Neural crest cell (in vitro differentiated cells): ENCODE data around the gene BTF3. TPM values are rescaled to one million over a fixed set of nuclear protein-coding genes. Genes with fewer than 3 reads are reported as not detected.

Experiments
- DNase-seq: peaks from one replicate; pipeline ENCODE4 v3.0.0; 2021; ENCODE audit warnings: low read depth, mixed read lengths, low spot score
- H3K27ac Mint-ChIP-seq: one replicate; pipeline ENCODE4 v1.8.0; 2021; ENCODE audit warnings: mild to moderate bottlenecking, mixed read lengths; ENCODE audit not compliant: unreplicated experiment
- H3K27me3 Mint-ChIP-seq: 2 replicates; pipeline ENCODE4 v1.8.0; 2021; ENCODE audit warnings: low read depth, mild to moderate bottlenecking, mixed read lengths
- H3K36me3 Mint-ChIP-seq: 2 replicates; pipeline ENCODE4 v1.8.0; 2021; ENCODE audit warnings: low read depth, mild to moderate bottlenecking, mixed read lengths
- H3K4me1 Mint-ChIP-seq: 2 replicates; pipeline ENCODE4 v1.8.0; 2021; ENCODE audit warnings: mixed read lengths
- H3K4me3 Mint-ChIP-seq: one replicate; pipeline ENCODE4 v1.8.0; 2021; ENCODE audit warnings: mild to moderate bottlenecking, mixed read lengths
- H3K9me3 Mint-ChIP-seq: 2 replicates; pipeline ENCODE4 v1.8.0; 2021; ENCODE audit warnings: mixed read lengths
- CTCF ChIP-seq: fragments of 200-600 bp; sonication (generic); conservative IDR thresholded peaks from 2 replicates; pipeline ENCODE4 v1.5.0; 2021; ENCODE audit warnings: antibody characterized with exemption, mild to moderate bottlenecking
- total RNA-seq: library from RNA; stranded (reverse); gene quantifications from 2 replicates; pipeline ENCODE4 v1.2.1, GENCODE V29; 2021

The BTF3 gene
- total RNA-seq, 1 donor from 2014 or later = 589 TPM

DNA sequence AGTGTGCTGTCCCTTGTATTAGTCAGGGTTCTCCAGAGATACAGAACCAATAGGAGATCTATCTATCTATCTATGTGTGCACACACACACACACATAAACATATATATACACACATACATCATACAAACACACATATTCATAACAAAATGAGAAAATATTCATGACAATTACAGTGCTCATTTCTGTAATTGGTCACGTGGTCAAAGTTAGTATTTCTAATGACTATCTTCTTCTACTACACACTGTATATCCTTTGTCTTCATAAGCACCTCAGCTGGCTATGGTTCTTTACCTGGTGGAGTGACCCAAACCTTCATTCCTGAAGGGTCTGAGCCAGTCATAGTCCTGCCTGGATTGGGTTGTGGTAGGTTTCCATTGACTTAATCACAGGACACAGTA is 17.7 kb upstream of the BTF3 start:
- no peak for DNase-seq
- Mint-ChIP-seq H3K4me1 (no peaks in the 10 kb centered on the region), H3K36me3 (no peaks in the 10 kb centered on the region), H3K27ac (no peak overlapping the region), H3K9me3 (no peaks in the 10 kb centered on the region), H3K4me3 (no peak overlapping the region), H3K27me3 (peaks cover 13% of the 10 kb centered on the region)
- no peak for TF ChIP-seq CTCF

- Mint-ChIP-seq H3K27me3 (peaks cover 28% of the 10 kb centered on the region), H3K9me3 (no peaks in the 10 kb centered on the region), H3K36me3 (no peaks in the 10 kb centered on the region), H3K27ac (no peak overlapping the region), H3K4me1 (no peaks in the 10 kb centered on the region), H3K4me3 (no peak overlapping the region)
- no peak for TF ChIP-seq CTCF
- no peak for DNase-seq
Observed at GRCh38 chr5:73482383-73483136, 15.7 kb upstream of the BTF3 start.

- Mint-ChIP-seq H3K27ac (no peak overlapping the region), H3K27me3 (peaks cover 32% of the 10 kb centered on the region), H3K4me3 (no peak overlapping the region), H3K4me1 (no peaks in the 10 kb centered on the region), H3K9me3 (no peaks in the 10 kb centered on the region), H3K36me3 (no peaks in the 10 kb centered on the region)
- no peak for TF ChIP-seq CTCF
- DNase-seq = no peak
Observed at GRCh38 chr5:73483676-73484075, 14.6 kb upstream of the BTF3 start.

DNA sequence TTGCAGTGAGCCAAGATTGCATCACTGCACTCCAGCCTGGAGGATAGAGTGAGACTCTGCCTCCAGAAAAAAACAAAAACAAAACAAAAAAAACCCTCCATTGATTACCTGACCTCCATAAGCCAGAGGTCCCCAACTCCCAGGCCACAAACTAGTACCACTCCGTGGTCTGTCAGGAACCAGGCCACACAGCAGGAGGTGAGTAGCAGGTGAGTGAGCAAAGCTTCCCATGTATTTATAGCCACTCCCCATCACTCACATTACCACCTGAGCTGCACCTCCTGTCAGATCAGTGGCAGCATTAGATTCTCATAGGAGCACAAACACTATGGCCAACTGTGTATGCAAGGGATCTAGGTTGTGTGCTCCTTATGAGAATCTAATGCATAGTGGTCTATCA is 13.7 kb upstream of the BTF3 start:
- Mint-ChIP-seq H3K27me3 (peaks cover 31% of the 10 kb centered on the region), H3K4me1 (no peaks in the 10 kb centered on the region), H3K36me3 (no peaks in the 10 kb centered on the region), H3K9me3 (no peaks in the 10 kb centered on the region), H3K4me3 (no peak overlapping the region), H3K27ac (no peak overlapping the region)
- no peak for DNase-seq
- TF ChIP-seq CTCF = no peak

DNA sequence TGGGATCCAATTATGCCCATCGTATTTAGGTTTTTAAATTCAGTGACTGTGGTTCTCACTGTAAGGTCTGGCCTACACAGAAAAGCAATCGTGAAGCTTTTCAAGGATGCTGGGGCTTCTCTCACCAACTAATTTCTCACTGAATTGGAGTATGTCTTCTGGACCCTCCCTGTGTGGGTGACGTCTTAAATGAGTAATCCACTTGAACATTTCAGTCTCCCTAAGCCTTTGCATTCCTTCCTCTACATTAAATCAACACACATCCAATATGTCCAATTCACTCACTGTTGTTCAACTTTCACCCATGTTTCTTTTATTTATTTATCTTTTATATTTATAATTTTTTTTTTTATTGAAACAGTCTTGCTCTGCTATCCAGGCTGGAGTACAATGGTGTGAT is 12.5 kb upstream of the BTF3 start:
- DNase-seq = no peak
- H3K9me3 Mint-ChIP-seq = no peaks in the 10 kb centered on the region
- H3K36me3 Mint-ChIP-seq = no peaks in the 10 kb centered on the region
- H3K4me1 Mint-ChIP-seq = no peaks in the 10 kb centered on the region
- no peak overlapping the region for H3K27ac Mint-ChIP-seq
- H3K4me3 Mint-ChIP-seq = no peak overlapping the region
- no peak for TF ChIP-seq CTCF
- H3K27me3 Mint-ChIP-seq = peaks cover 26% of the 10 kb centered on the region
